HepG2 (cell line): ENCODE data around the gene BCAS3. TPM values are rescaled to one million over a fixed set of nuclear protein-coding genes. Genes with fewer than 3 reads are reported as not detected.
A peak's percentile ranks its signal among the peaks of the same experiment; 100 is the strongest.

ENCODE experiments used
- AHR ChIP-seq: IDR thresholded peaks from 2 replicates; pipeline ENCODE4 v1.6.1; 2018; ENCODE audit warnings: missing genetic modification reagents, missing compliant biosample characterization
- GATAD2A ChIP-seq: IDR thresholded peaks from 2 replicates; pipeline ENCODE4 v1.6.1; 2016
- GMEB2 ChIP-seq: IDR thresholded peaks from 2 replicates; pipeline ENCODE4 v1.6.1; 2016; ENCODE audit warnings: missing biosample characterization, missing genetic modification reagents, low read depth
- HNRNPL ChIP-seq: fragments of 200-400 bp; formaldehyde crosslinking; IDR thresholded peaks from 2 replicates; pipeline ENCODE4 v1.6.1; 2017; ENCODE audit warnings: mild to moderate bottlenecking, low read depth, low read length
- KLF13 ChIP-seq: sonication (generic); formaldehyde crosslinking; IDR thresholded peaks from 2 replicates; pipeline ENCODE4 v1.4.0; 2020; ENCODE audit warnings: mild to moderate bottlenecking, missing genetic modification reagents
- LBX2 ChIP-seq: sonication (generic); formaldehyde crosslinking; IDR thresholded peaks from 2 replicates; pipeline ENCODE4 v1.5.0; 2020; ENCODE audit warnings: missing genetic modification reagents, mild to moderate bottlenecking, borderline replicate concordance
- MAX ChIP-seq: IDR thresholded peaks from 2 replicates; pipeline ENCODE4 v1.6.1; 2012; ENCODE audit warnings: inconsistent platforms
- MBD4 ChIP-seq: IDR thresholded peaks from 2 replicates; pipeline ENCODE4 v1.6.1; 2012; ENCODE audit warnings: low read length, inconsistent platforms, borderline replicate concordance
- MLXIP ChIP-seq: sonication (generic); formaldehyde crosslinking; IDR thresholded peaks from 2 replicates; pipeline ENCODE4 v1.9.0; 2021; ENCODE audit warnings: missing genetic modification reagents, borderline replicate concordance
- NR1H2 ChIP-seq: sonication (generic); formaldehyde crosslinking; IDR thresholded peaks from 2 replicates; pipeline ENCODE4 v1.8.1; 2022; ENCODE audit warnings: low read depth, missing genetic modification reagents, borderline replicate concordance
- SP2 ChIP-seq: sonication (generic); formaldehyde crosslinking; IDR thresholded peaks from 2 replicates; pipeline ENCODE4 v1.5.1; 2020; ENCODE audit warnings: mild to moderate bottlenecking, missing genetic modification reagents
- ZBTB2 ChIP-seq: sonication (generic); formaldehyde crosslinking; IDR thresholded peaks from 2 replicates; pipeline ENCODE4 v1.8.0; 2022; ENCODE audit warnings: low read depth, missing genetic modification reagents
- ZGPAT ChIP-seq: IDR thresholded peaks from 2 replicates; pipeline ENCODE4 v1.6.1; 2016; ENCODE audit warnings: mild to moderate bottlenecking
- ZNF10 ChIP-seq: sonication (generic); formaldehyde crosslinking; IDR thresholded peaks from 2 replicates; pipeline ENCODE4 v1.4.0; 2020; ENCODE audit warnings: mild to moderate bottlenecking, low read depth, missing genetic modification reagents, borderline replicate concordance
- ZNF230 ChIP-seq: sonication (generic); formaldehyde crosslinking; IDR thresholded peaks from 2 replicates; pipeline ENCODE4 v1.4.0; 2020; ENCODE audit warnings: mild to moderate bottlenecking, missing genetic modification reagents
- ZNF496 ChIP-seq: sonication (generic); formaldehyde crosslinking; IDR thresholded peaks from 2 replicates; pipeline ENCODE4 v1.8.1; 2023; ENCODE audit warnings: mild to moderate bottlenecking, moderate library complexity, missing genetic modification reagents; ENCODE audit not compliant: insufficient replicate concordance
- ZNF503 ChIP-seq: sonication (generic); formaldehyde crosslinking; IDR thresholded peaks from 2 replicates; pipeline ENCODE4 v1.4.0; 2020; ENCODE audit warnings: missing genetic modification reagents
- ZNF652 ChIP-seq: IDR thresholded peaks from 2 replicates; pipeline ENCODE4 v1.6.1; 2016; ENCODE audit warnings: low read depth, borderline replicate concordance
- ZSCAN12 ChIP-seq: sonication (generic); formaldehyde crosslinking; IDR thresholded peaks from 2 replicates; pipeline ENCODE4 v1.9.0; 2021; ENCODE audit warnings: mild to moderate bottlenecking, missing genetic modification reagents
- polyA plus RNA-seq, 8 experiments: library from polyadenylated mRNA; depleted of rRNA in 3 of 8; stranded (reverse) in 7 of 8; unstranded in 1 of 8; fragments of >200 nt; fragmentation: Illumina TruSeq in 4 of 8; extraction: Trizol in 4 of 8; gene quantifications; 2 replicates each; pipeline versions ENCODE4 v1.2.1 to v1.2.3, GENCODE V29; 2011 to 2016; ENCODE audit warnings: low read depth in 4 of 8, missing spikeins in 1 of 8, mixed read lengths in 1 of 8; ENCODE audit not compliant: insufficient read depth in 1 of 8
- total RNA-seq, 5 experiments: library from RNA; depleted of rRNA; stranded (reverse); fragments of >200 nt; fragmentation: Illumina TruSeq; extraction: Trizol; gene quantifications; 2 replicates each; pipeline ENCODE4 v1.2.3, GENCODE V29; 2016; ENCODE audit warnings: low read depth in 1 of 5

BCAS3 gene
- total and polyA plus RNA-seq, 2 of the 13 experiments (the other 11 are each of a cell fraction or from before 2014, with no cell fraction given) = 10.7 to 11.2 TPM

GRCh38 chr17:61363601-61364462, 686.2 kb downstream of the BCAS3 start (continued):
- TF ChIP-seq ZNF503 (CRISPR knock-in tag) (peak; percentile 31; the same call in 1 of the 2 replicates), MBD4 (no peak), ZNF230 (CRISPR knock-in tag) (no peak), AHR (CRISPR knock-in tag) (peak; percentile 54; the same call in 1 of the 2 replicates), ZNF652 (CRISPR knock-in tag) (peak; percentile 65; the same call in 1 of the 2 replicates), ZGPAT (CRISPR knock-in tag) (peak; percentile 72; the same call in 1 of the 2 replicates), NR1H2 (CRISPR knock-in tag) (no peak), MLXIP (no peak), ZBTB2 (no peak), HNRNPL (no peak), KLF13 (no peak), LBX2 (CRISPR knock-in tag) (no peak), MAX (no peak), GATAD2A (peak; percentile 80), GMEB2 (CRISPR knock-in tag) (no peak), SP2 (CRISPR knock-in tag) (no peak), ZNF10 (CRISPR knock-in tag) (no peak), ZNF496 (CRISPR knock-in tag) (no peak), ZSCAN12 (CRISPR knock-in tag) (no peak)
